Measurements from ENCODE around the gene ZFP36L2. TPM values are rescaled to one million over a fixed set of nuclear protein-coding genes. Genes with fewer than 3 reads are reported as not detected.
A peak's percentile ranks its signal among the peaks of the same experiment; 100 is the strongest.

ZFP36L2 gene
- total and polyA plus RNA-seq, 7 experiments from 2014 or later, result 231 to 747 (median 389) TPM

DNA sequence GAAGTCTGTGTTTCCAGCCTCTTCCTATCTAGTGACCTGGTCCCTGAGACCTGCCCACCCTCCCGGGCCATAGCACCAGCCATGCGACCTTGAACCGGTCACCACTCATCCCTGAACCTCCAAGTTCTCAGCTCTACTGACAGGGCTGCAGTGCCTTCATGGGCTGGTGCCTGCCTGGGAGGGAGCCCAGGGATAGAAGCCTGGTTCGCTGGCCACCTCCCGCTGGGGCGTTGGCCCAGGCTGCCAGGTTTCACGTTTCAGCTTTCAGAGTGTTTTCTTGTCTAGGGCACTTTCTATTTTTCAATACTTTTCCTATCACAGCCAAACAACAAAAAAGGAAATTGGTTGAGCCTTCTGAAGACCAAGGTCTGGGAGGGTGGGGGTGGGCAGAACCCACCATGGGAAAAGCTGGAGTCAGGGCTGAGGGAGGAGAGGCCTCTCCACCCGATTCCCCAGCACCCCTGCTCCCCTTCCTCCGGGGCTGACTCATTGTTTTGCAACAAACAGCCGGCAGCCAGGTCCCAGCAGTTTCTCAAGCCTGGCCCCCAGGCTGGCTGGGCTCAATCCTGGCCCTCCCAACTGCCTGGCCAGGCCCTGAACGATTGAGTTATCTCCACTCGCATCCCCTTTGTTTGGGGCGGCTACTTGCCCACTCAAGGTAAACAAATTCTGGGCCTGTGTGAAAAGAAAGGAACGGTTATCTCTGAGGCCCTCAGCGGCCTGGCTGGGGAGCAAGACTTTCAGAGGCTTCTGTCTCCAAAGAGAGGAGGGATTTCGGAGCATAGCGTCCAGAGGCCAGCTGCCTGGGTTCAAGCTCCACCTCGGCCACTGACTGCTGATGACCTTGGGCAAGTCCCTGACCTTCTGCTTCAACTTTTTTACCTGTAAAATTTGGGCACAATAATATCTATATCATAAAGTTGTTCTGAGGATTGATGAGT lies 47.5 kb downstream of the ZFP36L2 start:
- peaks cover 0 to 5% (median 0%) of the 10 kb centered on the region in 3 experiments for H3K9me3 ChIP-seq (ENCODE audit: control insufficient read depth in 2 of 3, low read length in 3 of 3)
- intact Hi-C loops (cut with micrococcal nuclease), result loop anchor here in 1 of 2 donors (1.0 kb wide), 1 partner anchor 15 kb away; no protein-coding TSS in a partner anchor
- H3K27me3 Mint-ChIP-seq, result no peaks in the 10 kb centered on the region
- no peaks in the 10 kb centered on the region for H3K36me3 ChIP-seq (ENCODE audit: control insufficient read depth in 2 of 3, insufficient read depth in 3 of 3, low read length in 3 of 3)
- peak overlapping the region; percentile 66 for H3K27ac ChIP-seq (ENCODE audit: low read depth, low read length)
- no peak for ATAC-seq
- peak overlapping the region; percentile 17 for H3K4me3 ChIP-seq (ENCODE audit: low read length)
- H3K4me1 Mint-ChIP-seq, result peaks cover 52 to 78% (median 75%) of the 10 kb centered on the region in 7 donors
- H3K4me3 Mint-ChIP-seq, result peak overlapping the region; percentile 53 to 79 (median 71)
- H3K36me3 Mint-ChIP-seq, result peaks cover 6 to 11% (median 9%) of the 10 kb centered on the region in 5 donors
- peak overlapping the region; percentile 94 to 99 (median 97) for H3K27ac Mint-ChIP-seq
- ChIA-PET POLR2A (interaction anchor here (1.3 to 43.2 kb wide), 6 partner anchors 8 to 127 kb away, joined by 3 to 1899 read pairs (median 330); partner anchors contain the start of gene ZFP36L2), CTCF (interaction anchor here (0.7 to 12.5 kb wide), 5 partner anchors 9 to 50 kb away, joined by 3 to 210 read pairs (median 7); no protein-coding TSS in a partner anchor)
- peak in 1 of 9 donors; percentile 30 for DNase-seq
- peaks cover 49 to 70% of the 10 kb centered on the region in 2 donors for H3K4me1 ChIP-seq (ENCODE audit: control insufficient read depth in 2 of 2, insufficient read depth in 2 of 2, low read length in 2 of 2)
- no peaks in the 10 kb centered on the region for H3K27me3 ChIP-seq (ENCODE audit: control insufficient read depth in 2 of 2, insufficient read depth in 2 of 2, low read length in 2 of 2)
- H3K9me3 Mint-ChIP-seq, result peaks cover 0 to 14% (median 2%) of the 10 kb centered on the region in 11 donors

DNA sequence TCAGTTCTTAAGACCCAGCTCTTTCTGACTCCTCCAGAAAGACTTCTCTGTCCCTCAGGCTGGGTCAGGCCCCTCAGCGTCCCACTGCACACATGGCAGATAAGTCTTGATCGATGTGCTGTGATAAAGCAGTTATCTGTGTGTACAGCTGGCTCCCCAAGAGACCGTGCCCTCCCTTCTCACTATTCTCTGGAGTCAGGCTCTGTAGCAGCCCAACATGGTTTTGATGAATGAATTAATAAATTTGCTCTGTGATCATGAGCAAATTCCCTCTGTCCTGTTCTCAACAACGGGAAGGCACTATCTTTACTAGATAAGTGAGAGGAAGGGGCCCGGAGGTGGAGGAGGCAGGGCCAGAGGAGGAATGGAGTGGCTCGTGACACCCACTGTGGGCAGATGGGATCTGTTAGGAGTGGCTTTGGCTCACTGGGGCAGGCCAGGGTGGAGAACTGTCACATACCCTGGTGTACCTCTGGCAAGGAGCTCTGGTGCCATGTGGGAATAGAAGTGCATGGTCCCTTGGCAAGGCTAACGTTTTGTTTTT lies 48.3 kb downstream of the ZFP36L2 start:
- no peaks in the 10 kb centered on the region for H3K27me3 ChIP-seq (ENCODE audit: control insufficient read depth in 2 of 2, insufficient read depth in 2 of 2, low read length in 2 of 2)
- intact Hi-C loops (cut with micrococcal nuclease), result no loop called here
- H3K9me3 Mint-ChIP-seq, result peaks cover 0 to 14% (median 2%) of the 10 kb centered on the region in 11 donors
- no peak for ATAC-seq
- H3K27ac ChIP-seq (ENCODE audit: low read depth, low read length), result peak overlapping the region; percentile 66
- H3K9me3 ChIP-seq (ENCODE audit: control insufficient read depth in 2 of 3, low read length in 3 of 3), result peaks cover 0 to 5% (median 0%) of the 10 kb centered on the region in 3 experiments
- H3K4me1 ChIP-seq (ENCODE audit: control insufficient read depth in 2 of 2, insufficient read depth in 2 of 2, low read length in 2 of 2), result peaks cover 57 to 73% of the 10 kb centered on the region in 2 donors
- H3K27ac Mint-ChIP-seq, result peak overlapping the region; percentile 94 to 99 (median 97)
- H3K36me3 ChIP-seq (ENCODE audit: control insufficient read depth in 2 of 3, insufficient read depth in 3 of 3, low read length in 3 of 3), result no peaks in the 10 kb centered on the region
- H3K4me3 Mint-ChIP-seq, result peak overlapping the region; percentile 25 to 79 (median 70)
- POLR2A ChIA-PET, result interaction anchor here (0.6 to 43.2 kb wide), 9 partner anchors 8 to 427 kb away, joined by 3 to 1899 read pairs (median 37); partner anchors contain the start of gene ZFP36L2
- DNase-seq, result no peak
- no peaks in the 10 kb centered on the region for H3K27me3 Mint-ChIP-seq
- peaks cover 6 to 11% (median 9%) of the 10 kb centered on the region in 5 donors for H3K36me3 Mint-ChIP-seq
- H3K4me3 ChIP-seq (ENCODE audit: low read length), result peak overlapping the region; percentile 17
- CTCF ChIA-PET, result interaction anchor here (0.7 to 12.5 kb wide), 10 partner anchors 8 to 51 kb away, joined by 3 to 210 read pairs (median 5); no protein-coding TSS in a partner anchor
- H3K4me1 Mint-ChIP-seq, result peaks cover 55 to 81% (median 76%) of the 10 kb centered on the region in 7 donors

DNA sequence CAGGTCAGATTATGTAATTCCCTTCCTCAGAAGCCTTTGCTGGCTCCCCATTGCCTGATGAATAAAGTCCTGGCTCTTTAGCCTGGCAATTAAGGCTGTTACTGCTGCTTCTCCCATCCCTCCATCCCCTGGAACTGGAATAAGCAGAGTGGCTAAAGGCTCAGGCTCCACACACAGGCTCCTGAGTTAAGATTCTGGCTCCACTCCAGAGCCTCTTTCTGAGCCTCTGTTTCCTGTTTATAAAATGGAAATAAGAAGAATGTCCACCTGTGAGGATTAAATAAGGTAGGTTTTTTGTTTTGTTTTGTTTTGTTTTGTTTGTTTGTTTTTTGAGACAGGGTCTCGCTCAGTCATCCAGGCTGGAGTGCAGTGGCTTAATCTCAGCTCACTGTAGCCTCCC lies 50.0 kb downstream of the ZFP36L2 start:
- POLR2A ChIA-PET, result interaction anchor here (0.5 to 43.2 kb wide), 7 partner anchors 7 to 41 kb away, joined by 3 to 1899 read pairs (median 130); partner anchors contain the start of gene ZFP36L2
- H3K27ac ChIP-seq (ENCODE audit: low read depth, low read length), result peak overlapping the region; percentile 99
- CTCF ChIA-PET, result interaction anchor here (0.7 to 12.5 kb wide), 5 partner anchors 8 to 52 kb away, joined by 3 to 210 read pairs (median 12); partner anchors contain the start of gene ZFP36L2
- H3K27me3 ChIP-seq (ENCODE audit: control insufficient read depth in 2 of 2, insufficient read depth in 2 of 2, low read length in 2 of 2), result no peaks in the 10 kb centered on the region
- intact Hi-C loops (cut with micrococcal nuclease), result no loop called here
- peaks cover 60 to 91% (median 85%) of the 10 kb centered on the region in 7 donors for H3K4me1 Mint-ChIP-seq
- peaks cover 0 to 14% (median 2%) of the 10 kb centered on the region in 11 donors for H3K9me3 Mint-ChIP-seq
- peak overlapping the region; percentile 96 to 99 (median 97) for H3K27ac Mint-ChIP-seq
- H3K27me3 Mint-ChIP-seq, result no peaks in the 10 kb centered on the region
- H3K4me3 Mint-ChIP-seq, result peak overlapping the region in 9 of 10 donors; percentile 19 to 79 (median 68)
- peak in 1 of 9 donors; percentile 13 for DNase-seq
- H3K36me3 ChIP-seq (ENCODE audit: control insufficient read depth in 2 of 3, insufficient read depth in 3 of 3, low read length in 3 of 3), result no peaks in the 10 kb centered on the region
- H3K9me3 ChIP-seq (ENCODE audit: control insufficient read depth in 2 of 3, low read length in 3 of 3), result peaks cover 0 to 5% (median 0%) of the 10 kb centered on the region in 3 experiments
- H3K4me3 ChIP-seq (ENCODE audit: low read length), result no peak overlapping the region
- peaks cover 5 to 9% (median 7%) of the 10 kb centered on the region in 5 donors for H3K36me3 Mint-ChIP-seq
- no peak for ATAC-seq
- H3K4me1 ChIP-seq (ENCODE audit: control insufficient read depth in 2 of 2, insufficient read depth in 2 of 2, low read length in 2 of 2), result peaks cover 70 to 87% of the 10 kb centered on the region in 2 donors

DNA sequence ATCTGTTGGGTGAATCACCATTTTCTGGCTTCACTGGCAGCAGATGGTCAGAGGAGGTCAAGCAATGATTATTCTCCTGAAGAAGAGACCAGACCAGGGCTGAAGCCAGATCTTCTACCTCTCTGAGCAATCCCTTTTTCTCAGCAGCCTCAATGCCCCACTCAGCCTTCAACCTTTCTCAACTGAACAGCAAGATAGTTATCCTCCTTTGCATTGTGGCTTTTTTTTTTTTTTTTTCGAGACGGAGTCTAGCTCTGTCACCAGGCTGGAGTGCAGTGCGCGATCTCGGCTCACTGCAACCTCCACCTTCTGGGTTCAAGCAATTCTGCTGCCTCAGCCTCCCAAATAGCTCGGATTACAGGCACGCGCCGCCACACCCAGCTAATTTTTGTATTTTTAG lies 50.5 kb downstream of the ZFP36L2 start:
- peaks cover 0 to 14% (median 2%) of the 10 kb centered on the region in 11 donors for H3K9me3 Mint-ChIP-seq
- H3K36me3 Mint-ChIP-seq, result peaks cover 0 to 4% (median 2%) of the 10 kb centered on the region in 5 donors
- peak overlapping the region; percentile 96 to 99 (median 97) for H3K27ac Mint-ChIP-seq
- no peaks in the 10 kb centered on the region for H3K36me3 ChIP-seq (ENCODE audit: control insufficient read depth in 2 of 3, insufficient read depth in 3 of 3, low read length in 3 of 3)
- no peaks in the 10 kb centered on the region for H3K27me3 Mint-ChIP-seq
- ChIA-PET POLR2A (interaction anchor here (0.8 to 43.2 kb wide), 7 partner anchors 8 to 42 kb away, joined by 3 to 1899 read pairs (median 130); partner anchors contain the start of gene ZFP36L2), CTCF (interaction anchor here (2.6 to 12.5 kb wide), 4 partner anchors 12 to 52 kb away, joined by 10 to 210 read pairs (median 44); partner anchors contain the start of gene ZFP36L2)
- H3K4me1 Mint-ChIP-seq, result peaks cover 62 to 90% (median 85%) of the 10 kb centered on the region in 7 donors
- H3K4me1 ChIP-seq (ENCODE audit: control insufficient read depth in 2 of 2, insufficient read depth in 2 of 2, low read length in 2 of 2), result peaks cover 76 to 93% of the 10 kb centered on the region in 2 donors
- ATAC-seq (no peak), DNase-seq (peak in 4 of 9 donors; percentile 30 to 44 (median 36))
- peak overlapping the region; percentile 99 for H3K27ac ChIP-seq (ENCODE audit: low read depth, low read length)
- intact Hi-C loops (cut with micrococcal nuclease), result no loop called here
- no peaks in the 10 kb centered on the region for H3K27me3 ChIP-seq (ENCODE audit: control insufficient read depth in 2 of 2, insufficient read depth in 2 of 2, low read length in 2 of 2)
- peak overlapping the region; percentile 50 for H3K4me3 ChIP-seq (ENCODE audit: low read length)
- peaks cover 0 to 5% (median 0%) of the 10 kb centered on the region in 3 experiments for H3K9me3 ChIP-seq (ENCODE audit: control insufficient read depth in 2 of 3, low read length in 3 of 3)
- peak overlapping the region; percentile 29 to 84 (median 70) for H3K4me3 Mint-ChIP-seq

DNA sequence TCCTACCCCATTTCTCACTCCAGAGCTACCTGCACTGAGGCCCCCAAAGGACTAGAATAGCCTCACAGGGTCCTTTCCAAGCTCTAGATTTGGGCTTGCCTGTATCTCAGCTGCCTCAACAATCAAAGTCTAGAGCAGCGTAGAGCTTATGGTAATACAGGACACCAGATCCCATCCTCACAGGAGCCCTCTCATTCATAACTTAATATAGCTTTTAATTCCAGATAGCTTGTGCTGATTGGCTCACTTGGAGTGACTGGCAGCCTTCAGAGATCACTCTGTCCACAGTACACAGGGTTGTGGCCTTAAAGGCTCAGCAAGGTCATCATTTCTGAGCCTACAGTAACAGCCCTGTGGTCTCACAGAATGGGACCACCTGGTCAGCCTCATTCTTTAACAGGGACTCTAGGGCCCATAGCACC lies 51.4 kb downstream of the ZFP36L2 start:
- Histone ChIP-seq H3K9me3 (ENCODE audit: control insufficient read depth in 2 of 3, low read length in 3 of 3) (peaks cover 0 to 5% (median 0%) of the 10 kb centered on the region in 3 experiments), H3K4me1 (ENCODE audit: control insufficient read depth in 2 of 2, insufficient read depth in 2 of 2, low read length in 2 of 2) (peaks cover 84 to 95% of the 10 kb centered on the region in 2 donors), H3K27me3 (ENCODE audit: control insufficient read depth in 2 of 2, insufficient read depth in 2 of 2, low read length in 2 of 2) (no peaks in the 10 kb centered on the region), H3K4me3 (ENCODE audit: low read length) (peak overlapping the region; percentile 50), H3K36me3 (ENCODE audit: control insufficient read depth in 2 of 3, insufficient read depth in 3 of 3, low read length in 3 of 3) (no peaks in the 10 kb centered on the region), H3K27ac (ENCODE audit: low read depth, low read length) (peak overlapping the region; percentile 99)
- Mint-ChIP-seq H3K4me1 (peaks cover 67 to 92% (median 87%) of the 10 kb centered on the region in 7 donors), H3K27me3 (no peaks in the 10 kb centered on the region), H3K36me3 (peaks cover 0 to 4% (median 0%) of the 10 kb centered on the region in 5 donors), H3K9me3 (peaks cover 0 to 14% (median 2%) of the 10 kb centered on the region in 11 donors), H3K27ac (peak overlapping the region; percentile 96 to 99 (median 97)), H3K4me3 (peak overlapping the region; percentile 67 to 84 (median 76))
- intact Hi-C loops (cut with micrococcal nuclease), result no loop called here
- DNase-seq, result no peak
- POLR2A ChIA-PET, result interaction anchor here (0.8 to 43.2 kb wide), 9 partner anchors 9 to 364 kb away, joined by 3 to 1899 read pairs (median 14); partner anchors contain the start of gene ZFP36L2
- CTCF ChIA-PET, result interaction anchor here (0.6 to 12.5 kb wide), 14 partner anchors 13 to 53 kb away, joined by 3 to 210 read pairs (median 6); partner anchors contain the start of gene ZFP36L2
- ATAC-seq, result no peak
